ENCODE data around the gene PRAME.
"Not testable (repeated sequence)": the region's sequence is repeated elsewhere in the genome, so short reads cannot be mapped to it uniquely, and the experiment has no call there.

Gene PRAME

GRCh38 chr22:22520667-22521602 is 38.1 kb downstream of the PRAME start:
- DNase-seq: no peak

- no peak for DNase-seq
Observed at GRCh38 chr22:22520020-22520656, 38.9 kb downstream of the PRAME start, which contains the start of gene ZNF280A. Gene ZNF280A (minus strand): TSS chr22:22520270. CDS start chr22:22515630, 4,640 bp downstream.

GRCh38 chr22:22519591-22519990 is 39.5 kb downstream of the PRAME start:
- no peak for DNase-seq

GRCh38 chr22:22516992-22517391 is 42.1 kb downstream of the PRAME start:
- DNase-seq: no peak

GRCh38 chr22:22515890-22516289 is 43.2 kb downstream of the PRAME start:
- no peak for DNase-seq

- not testable (repeated sequence) for DNase-seq
Observed at GRCh38 chr22:22514431-22514830, 44.6 kb downstream of the PRAME start.

GRCh38 chr22:22513619-22514018 is 45.4 kb downstream of the PRAME start:
- no peak for DNase-seq

DNA sequence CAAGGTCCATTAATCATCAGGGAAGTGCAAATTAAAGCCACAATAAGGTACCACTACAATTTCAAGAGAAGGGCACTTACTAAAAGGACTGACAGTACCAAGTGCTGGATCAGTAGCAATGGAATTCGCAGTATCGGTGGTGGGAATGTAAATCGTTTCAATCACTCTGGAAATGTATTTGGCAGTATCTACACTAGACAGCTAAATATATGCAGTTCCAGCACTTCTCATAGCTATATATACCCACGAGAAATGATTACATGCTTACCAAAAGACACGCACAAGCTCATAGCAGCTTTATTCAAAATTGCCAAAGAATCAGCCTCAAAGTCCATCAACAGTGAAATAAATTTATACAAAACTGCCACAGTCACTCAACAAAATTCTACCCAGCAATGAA is 46.1 kb downstream of the PRAME start:
- DNase-seq: no peak

DNA sequence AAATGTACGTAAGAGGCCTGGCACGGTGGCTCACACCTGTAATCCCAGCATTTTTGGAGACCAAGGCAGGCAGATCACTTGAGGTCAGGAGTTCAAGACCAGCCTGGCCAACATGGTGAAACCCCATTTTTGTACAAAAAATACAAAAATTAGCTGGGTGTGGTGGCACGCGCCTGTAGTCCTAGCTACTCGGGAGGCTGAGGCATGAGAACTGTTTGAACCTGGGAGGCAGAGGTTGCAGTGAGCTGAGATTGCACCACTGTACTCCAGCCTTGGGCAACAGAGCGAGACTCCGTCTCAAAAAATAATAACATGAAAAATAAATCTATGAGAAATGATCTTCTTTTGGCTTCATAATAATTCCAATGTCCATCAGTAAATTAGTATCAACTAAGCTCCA is 48.2 kb downstream of the PRAME start:
- DNase-seq: not testable (repeated sequence)

DNA sequence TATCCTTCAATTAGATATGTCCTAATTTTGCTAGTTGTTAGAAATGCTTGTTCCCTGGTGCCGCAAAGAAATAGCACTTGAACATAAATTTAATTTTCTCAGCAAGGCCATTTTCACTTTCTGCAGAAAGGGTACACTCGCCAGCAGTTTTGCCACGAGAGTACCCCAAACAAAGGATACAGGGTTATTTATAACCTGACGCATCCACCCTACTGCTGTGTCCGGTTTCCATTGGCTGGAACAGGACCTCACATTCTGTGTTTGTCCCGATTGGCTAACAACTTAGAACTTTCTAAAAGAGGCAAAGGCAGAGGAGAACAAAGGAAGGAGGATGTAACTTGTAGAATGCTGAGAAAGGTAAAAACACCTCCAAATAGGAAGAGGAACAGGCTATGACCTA is 49.2 kb downstream of the PRAME start:
- not testable (repeated sequence) for DNase-seq

DNA sequence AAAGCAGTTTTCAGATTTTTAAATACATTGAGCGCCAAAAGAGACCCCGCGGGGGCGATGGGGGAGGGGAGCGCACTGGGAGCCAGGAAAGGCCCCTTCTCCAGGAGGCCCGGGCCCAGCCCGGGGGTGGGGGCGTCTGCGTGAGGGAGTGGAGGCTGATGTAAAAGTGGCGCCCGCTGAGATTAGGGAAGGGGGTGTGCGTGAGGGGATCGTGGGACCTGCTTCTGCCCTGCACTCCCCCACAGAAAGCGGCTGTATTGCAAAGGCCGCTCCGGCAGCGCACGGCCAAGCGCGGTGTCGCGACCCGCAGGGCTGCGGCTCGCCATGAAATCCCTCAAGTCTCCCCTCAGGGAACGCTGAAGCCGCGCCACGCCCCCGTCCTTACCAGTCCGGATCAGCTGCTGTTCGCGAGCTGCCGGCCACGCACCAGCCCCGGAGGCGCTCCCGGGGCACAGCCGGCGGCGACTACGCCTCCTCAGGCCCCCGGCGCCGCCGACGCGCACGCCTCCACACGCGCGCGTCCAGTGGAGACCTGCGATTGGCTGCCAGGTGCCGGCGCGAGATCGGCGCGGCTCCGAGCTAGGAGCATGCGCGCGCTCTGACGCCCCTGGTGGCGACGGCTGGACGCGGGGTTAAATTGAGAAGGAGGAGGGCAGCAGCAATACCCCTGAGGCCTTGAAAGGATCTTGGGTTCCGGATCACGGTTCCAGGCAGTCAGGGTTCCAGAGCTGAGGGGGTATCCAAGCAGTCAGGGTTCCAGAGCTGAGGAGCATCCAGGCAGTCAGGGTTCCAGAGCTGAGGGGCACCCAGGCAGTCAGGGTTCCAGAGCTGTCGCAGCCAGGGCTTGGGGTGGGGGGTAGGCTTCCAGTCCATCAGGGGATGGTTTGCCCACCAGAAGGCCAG is 50.5 kb downstream of the PRAME start, which contains the start of gene ZNF280B:
ZNF280B (minus strand) TSS at position 469 of the 903 bp plus-strand sequence. CDS start 19,344 bp downstream, outside the sequence.
- DNase-seq: peak; percentile 56 to 89 (median 68)

DNA sequence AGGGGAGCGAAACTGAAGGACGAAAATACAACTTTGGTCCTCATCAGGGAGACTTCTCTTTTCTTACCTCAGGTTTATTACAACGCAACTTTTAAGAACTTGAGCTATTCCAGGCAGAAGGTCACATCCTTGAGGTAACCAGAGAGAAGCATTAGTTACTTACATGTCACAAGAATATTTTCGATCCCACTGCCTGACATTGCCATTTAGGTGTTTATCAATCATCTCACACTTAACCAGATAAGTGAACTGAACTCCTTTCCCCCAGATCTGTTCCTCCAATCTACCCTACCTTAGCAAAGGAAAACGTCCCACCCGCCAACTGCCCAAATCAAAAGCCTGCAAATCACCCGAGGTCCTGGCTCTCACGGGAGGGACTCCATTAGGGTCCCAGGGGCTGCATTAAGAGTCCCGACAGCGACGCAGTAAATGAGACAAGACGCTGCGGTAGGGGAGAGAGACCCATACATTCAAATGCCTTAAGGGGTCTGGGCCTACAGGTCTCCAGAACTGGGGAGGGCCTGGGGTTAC is 51.3 kb downstream of the PRAME start:
- no peak for DNase-seq

DNA sequence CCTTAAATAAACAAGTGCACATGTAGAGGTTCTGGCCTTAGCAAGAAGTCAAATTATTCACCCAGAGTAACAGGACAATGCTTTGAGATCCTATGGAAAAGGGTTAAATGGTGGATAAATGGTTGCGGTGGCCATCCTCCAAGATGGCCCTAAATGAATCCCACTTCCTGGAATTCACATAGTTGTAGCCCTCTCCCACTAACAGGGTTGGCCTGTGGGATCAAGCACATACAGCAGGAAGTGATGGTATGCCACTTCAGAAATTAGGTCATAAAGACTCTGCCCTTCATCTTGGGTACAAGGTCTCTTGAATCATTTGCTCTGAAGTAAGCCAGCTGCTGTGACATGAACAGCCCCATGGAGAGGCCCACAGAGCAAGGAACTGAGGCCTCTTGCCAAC is 52.3 kb downstream of the PRAME start:
- DNase-seq: no peak

GRCh38 chr22:22498267-22498666 is 60.8 kb downstream of the PRAME start:
- no peak for DNase-seq

All from T-helper 1 cell (primary cell).